Loucy (cell line): ENCODE measurements around the gene NDUFAF2.
"Not testable (repeated sequence)": the region's sequence is repeated elsewhere in the genome, so short reads cannot be mapped to it uniquely, and the experiment has no call there.

ENCODE experiments used
- H2AFZ ChIP-seq: fragments of 200-600 bp; sonication (generic); 2 replicates; pipeline ENCODE4 v1.6.0; 2016; ENCODE audit warnings: antibody characterized with exemption, mild to moderate bottlenecking, low read length, moderate library complexity
- H3F3A ChIP-seq: fragments of 200-600 bp; 2 replicates; pipeline ENCODE4 v1.6.0; 2016; ENCODE audit warnings: antibody characterized with exemption, low read depth, mild to moderate bottlenecking
- H3K27me3 ChIP-seq: fragments of 200-600 bp; sonication (generic); 2 replicates; pipeline ENCODE4 v1.6.1; 2014; ENCODE audit warnings: low read length, mild to moderate bottlenecking; ENCODE audit not compliant: insufficient read depth, poor library complexity, severe bottlenecking
- H3K36me3 ChIP-seq: fragments of 200-600 bp; sonication (generic); 2 replicates; pipeline ENCODE4 v1.6.1; 2016; ENCODE audit warnings: low read length; ENCODE audit not compliant: insufficient read depth
- H3K4me1 ChIP-seq: fragments of 200-600 bp; sonication (generic); 2 replicates; pipeline ENCODE4 v1.5.1; 2014; ENCODE audit warnings: low read length, mild to moderate bottlenecking; ENCODE audit not compliant: insufficient read depth, poor library complexity, severe bottlenecking
- H3K4me2 ChIP-seq: fragments of 200-600 bp; sonication (generic); 2 replicates; pipeline ENCODE4 v1.6.0; 2014; ENCODE audit warnings: antibody characterized with exemption, low read length, low read depth, mild to moderate bottlenecking; ENCODE audit not compliant: poor library complexity, severe bottlenecking
- H3K4me3 ChIP-seq: fragments of 200-600 bp; sonication (generic); 2 replicates; pipeline ENCODE4 v1.5.1; 2014; ENCODE audit warnings: low read length, mild to moderate bottlenecking, mixed read lengths; ENCODE audit not compliant: poor library complexity, severe bottlenecking
- H3K79me2 ChIP-seq: fragments of 200-600 bp; sonication (generic); 2 replicates; pipeline ENCODE4 v1.6.1; 2014; ENCODE audit warnings: low read length; ENCODE audit not compliant: insufficient read depth
- H3K9ac ChIP-seq: fragments of 200-600 bp; sonication (generic); 2 replicates; pipeline ENCODE4 v1.6.0; 2014; ENCODE audit warnings: mild to moderate bottlenecking, low read depth, low read length, moderate library complexity; ENCODE audit not compliant: poor library complexity, severe bottlenecking
- H3K9me2 ChIP-seq: fragments of 200-600 bp; sonication (generic); replicated peaks from 2 replicates; pipeline ENCODE4 v1.6.1; 2016; ENCODE audit warnings: low read depth, low read length, mixed read lengths
- H3K9me3 ChIP-seq: fragments of 200-600 bp; sonication (generic); 2 replicates; pipeline ENCODE4 v1.6.1; 2014; ENCODE audit warnings: mild to moderate bottlenecking, antibody characterized with exemption, low read length, low read depth; ENCODE audit not compliant: insufficient read depth
- H4K20me1 ChIP-seq: fragments of 200-600 bp; sonication (generic); 2 replicates; pipeline ENCODE4 v1.6.0; 2014; ENCODE audit warnings: antibody characterized with exemption, low read length, mild to moderate bottlenecking; ENCODE audit not compliant: insufficient read depth, poor library complexity, severe bottlenecking
- CTCF ChIP-seq: fragments of 200-600 bp; sonication (generic); conservative IDR thresholded peaks from 2 replicates; pipeline ENCODE4 v1.5.1; 2014; ENCODE audit warnings: mild to moderate bottlenecking, antibody characterized with exemption, low read length
- EZH2phosphoT487 ChIP-seq: fragments of 200-600 bp; IDR thresholded peaks from 2 replicates; pipeline ENCODE4 v1.6.1; 2018; ENCODE audit warnings: antibody characterized with exemption, mild to moderate bottlenecking, moderate library complexity, borderline replicate concordance

Gene NDUFAF2

GRCh38 chr5:60978968-60979367, 34.0 kb downstream of the NDUFAF2 start:
- Histone ChIP-seq H3K79me2 (no peaks in the 10 kb centered on the region), H3K9me2 (no peaks in the 10 kb centered on the region)
- no peak for TF ChIP-seq CTCF
- no peak for TF ChIP-seq EZH2phosphoT487

GRCh38 chr5:60980511-60980910, 35.5 kb downstream of the NDUFAF2 start:
- no peaks in the 10 kb centered on the region for H4K20me1 ChIP-seq

More at GRCh38 chr5:60978968-60979367, 34.0 kb downstream of the NDUFAF2 start:
- Histone ChIP-seq H3K36me3 (no peaks in the 10 kb centered on the region), H4K20me1 (no peaks in the 10 kb centered on the region), H3K4me3 (no peak overlapping the region), H3K4me1 (no peaks in the 10 kb centered on the region), H2AFZ (no peak overlapping the region), H3K27me3 (no peaks in the 10 kb centered on the region), H3K4me2 (no peak overlapping the region), H3K9ac (no peak overlapping the region), H3K9me3 (no peaks in the 10 kb centered on the region), H3F3A (no peaks in the 10 kb centered on the region)

GRCh38 chr5:60982127-60982526, 37.1 kb downstream of the NDUFAF2 start:
- not testable (repeated sequence) for H3K36me3 ChIP-seq, H3K9ac ChIP-seq, H4K20me1 ChIP-seq, H3K4me1 ChIP-seq, H3K79me2 ChIP-seq, H3K4me2 ChIP-seq, H3K9me2 ChIP-seq, H3K27me3 ChIP-seq, H3F3A ChIP-seq, H2AFZ ChIP-seq, H3K9me3 ChIP-seq, H3K4me3 ChIP-seq

More at GRCh38 chr5:60980511-60980910, 35.5 kb downstream of the NDUFAF2 start:
- no peaks in the 10 kb centered on the region for H3K9me3 ChIP-seq
- H3K9me2 ChIP-seq = no peaks in the 10 kb centered on the region
- no peak overlapping the region for H2AFZ ChIP-seq
- TF ChIP-seq EZH2phosphoT487 (no peak), CTCF (no peak)
- H3K79me2 ChIP-seq = no peaks in the 10 kb centered on the region
- H3K36me3 ChIP-seq = no peaks in the 10 kb centered on the region
- H3K27me3 ChIP-seq = no peaks in the 10 kb centered on the region
- H3K4me3 ChIP-seq = no peak overlapping the region
- no peak overlapping the region for H3K9ac ChIP-seq
- no peaks in the 10 kb centered on the region for H3F3A ChIP-seq
- no peaks in the 10 kb centered on the region for H3K4me1 ChIP-seq
- no peak overlapping the region for H3K4me2 ChIP-seq

- Histone ChIP-seq H3K9me2 (no peaks in the 10 kb centered on the region), H3F3A (no peaks in the 10 kb centered on the region), H3K4me1 (no peaks in the 10 kb centered on the region), H3K9ac (no peak overlapping the region), H3K9me3 (peaks cover 14% of the 10 kb centered on the region; the same call in 1 of the 2 replicates), H3K4me2 (no peak overlapping the region), H2AFZ (no peak overlapping the region), H4K20me1 (no peaks in the 10 kb centered on the region), H3K4me3 (no peak overlapping the region), H3K27me3 (no peaks in the 10 kb centered on the region), H3K36me3 (no peaks in the 10 kb centered on the region), H3K79me2 (no peaks in the 10 kb centered on the region)
- TF ChIP-seq EZH2phosphoT487 = no peak
- TF ChIP-seq CTCF = no peak
Observed at GRCh38 chr5:60989790-60990189, 44.8 kb downstream of the NDUFAF2 start.
